Renal cortical epithelial cell (primary cell): ENCODE data around the gene FRG2B. TPM values are rescaled to one million over a fixed set of nuclear protein-coding genes. Genes with fewer than 3 reads are reported as not detected.
"Not testable (repeated sequence)": the region's sequence is repeated elsewhere in the genome, so short reads cannot be mapped to it uniquely, and the experiment has no call there.

Experiments
- DNase-seq: peaks from one replicate; pipeline ENCODE4 v3.0.0-alpha.2; 2011; ENCODE audit warnings: low read depth
- total RNA-seq: library from RNA; depleted of rRNA; stranded (reverse); fragments of >200 nt; gene quantifications from 2 replicates; pipeline ENCODE4 v1.2.3, GENCODE V29; 2014

FRG2B gene
- total RNA-seq, 1 donor from 2014 or later: not detected

DNA sequence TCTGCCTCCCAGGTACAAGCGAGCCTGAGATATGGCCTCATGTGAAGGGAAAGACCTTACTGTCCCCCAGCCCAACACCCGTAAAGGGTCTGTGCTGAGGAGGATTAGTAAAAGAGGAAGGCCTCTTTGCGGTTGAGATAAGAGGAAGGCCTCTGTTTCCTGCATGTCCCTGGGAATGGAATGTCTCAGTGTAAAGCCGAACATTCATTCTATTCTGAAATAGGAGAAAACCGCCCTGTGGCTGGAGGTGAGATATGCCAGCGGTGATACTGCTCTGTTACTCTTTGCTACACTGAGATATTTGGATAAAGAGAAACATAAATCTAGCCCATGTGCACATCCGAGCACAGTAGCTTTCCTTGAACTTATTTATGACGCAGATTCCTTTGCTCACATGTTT lies 26.7 kb downstream of the FRG2B start:
- not testable (repeated sequence) for DNase-seq

DNA sequence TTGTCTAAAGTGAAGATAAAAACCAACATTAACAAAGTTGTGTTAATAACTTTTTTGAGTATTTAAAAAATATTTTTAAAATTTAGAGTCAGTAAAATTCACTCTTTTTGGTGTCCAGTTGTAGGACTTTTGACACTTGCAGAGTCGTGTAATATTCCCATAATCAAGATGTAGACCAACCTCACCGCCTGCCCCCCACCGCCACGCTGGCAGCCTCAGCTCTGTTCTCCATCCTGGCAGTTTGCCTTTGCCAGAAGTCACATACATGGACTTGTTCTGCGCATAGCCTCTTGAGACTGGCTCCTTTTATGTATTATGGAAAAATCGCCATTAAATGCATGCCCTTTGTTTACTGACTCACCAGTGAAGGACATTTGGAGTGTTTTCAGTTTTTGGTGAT lies 33.9 kb downstream of the FRG2B start:
- no peak for DNase-seq

DNA sequence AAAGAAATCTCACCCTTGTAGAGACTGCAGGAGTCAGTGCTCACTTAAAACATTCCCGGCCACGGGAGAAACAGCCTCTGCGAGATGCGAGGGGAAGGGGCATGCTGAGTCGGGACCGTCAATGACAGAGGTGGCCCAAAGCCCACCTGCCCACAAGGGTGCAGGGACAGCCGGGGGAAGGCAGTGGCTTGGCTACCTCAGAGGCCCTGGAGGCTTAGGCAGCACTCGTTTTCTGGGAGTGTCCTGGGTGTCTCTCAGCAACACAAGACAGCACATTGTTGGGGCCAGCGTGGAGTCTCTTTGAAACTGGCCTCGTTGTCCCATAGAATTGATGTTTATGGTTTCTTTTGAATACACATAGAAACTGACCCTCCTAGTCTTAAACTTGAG lies 35.6 kb downstream of the FRG2B start:
- no peak for DNase-seq

- DNase-seq: no peak
Observed at GRCh38 chr10:133590226-133590969, 36.2 kb downstream of the FRG2B start.

- DNase-seq: not testable (repeated sequence)
Observed at GRCh38 chr10:133577037-133577436, 49.6 kb downstream of the FRG2B start.

Other genes starting within 250 kb of the FRG2B start
- gene PAOX, start 247.5 kb downstream of the FRG2B start, total RNA-seq: 7.8 and 17.7 TPM in 2 replicates
- gene MTG1, start 232.6 kb downstream of the FRG2B start, total RNA-seq: 35.8 and 46.6 TPM in 2 replicates
- 0.17 and 0.35 TPM in 2 replicates for gene SPRN, start 202.2 kb downstream of the FRG2B start, total RNA-seq
- gene SCART1, start 172.8 kb downstream of the FRG2B start, total RNA-seq: 0.35 and 1.4 TPM in 2 replicates
- gene CYP2E1, start 99.4 kb downstream of the FRG2B start, total RNA-seq: 0.40 and 7.6 TPM in 2 replicates
- gene SYCE1, start 61.2 kb downstream of the FRG2B start, total RNA-seq: 0.25 TPM in 1 of 2 replicates, not detected in the other